GM12878 (cell line): ENCODE data around the gene IRF2. TPM values are rescaled to one million over a fixed set of nuclear protein-coding genes. Genes with fewer than 3 reads are reported as not detected.

Experiments
- ATAC-seq: fragments of 200-7000 bp; cut with Tn5 transposase; 3 replicates; pipeline ENCODE4 v1.9.1; 2020; ENCODE audit warnings: mild to moderate bottlenecking, moderate library complexity
- BruUV-seq: library from RNA; stranded (reverse); fragments of 400-500 nt; replicated peaks from 2 replicates; lab custom pipeline; 2021; lab: Mats Ljungman, UMichigan
- CTCF ChIA-PET: fragments of 300-600 bp; sonication (Branson Sonifier 250); formaldehyde crosslinking; extraction: SDS; loops from one replicate; lab custom pipeline; 2021; ENCODE audit warnings: inconsistent platforms; lab: Yijun Ruan, JAX
- POLR2A ChIA-PET: fragments of 350-600 bp; formaldehyde crosslinking; extraction: SDS; loops from one replicate; lab custom pipeline; 2021; ENCODE audit warnings: inconsistent platforms; lab: Charles Lee
- RAD21 ChIA-PET: fragments of 300-600 bp; sonication (Branson Sonifier 250); formaldehyde crosslinking; loops from one replicate; lab custom pipeline; 2023; ENCODE audit warnings: antibody characterized with exemption; ENCODE audit not compliant: unreplicated experiment; lab: Charles Lee
- SMC1A ChIA-PET: fragments of 300-600 bp; sonication (Branson Sonifier 250); formaldehyde crosslinking; loops from one replicate; lab custom pipeline; 2023; ENCODE audit not compliant: unreplicated experiment, uncharacterized antibody; lab: Charles Lee
- DNase-seq: peaks from one replicate; pipeline ENCODE4 v3.0.0-alpha.2; 2011; ENCODE audit warnings: low read depth, low spot score
- FAIRE-seq: peaks from 3 replicates; lab custom pipeline; 2011; peaks lifted over from hg19 to GRCh38; lab: Jason Lieb, UNC
- H2AFZ ChIP-seq: 2 replicates; pipeline ENCODE4 v1.6.0; 2011; ENCODE audit warnings: low read depth, low read length, control low read depth; ENCODE audit not compliant: control insufficient read depth
- H3K27ac ChIP-seq: 2 replicates; pipeline ENCODE4 v1.5.1; 2011; ENCODE audit warnings: control low read depth; ENCODE audit not compliant: control insufficient read depth, insufficient read depth
- H3K27me3 ChIP-seq, 2 experiments: replicated peaks in 1 of 2; 2 replicates each; pipeline versions ENCODE4 v1.6.0 to v1.6.1; 2011; ENCODE audit warnings: low read length in 1 of 2; ENCODE audit not compliant: control insufficient read depth in 2 of 2, insufficient read depth in 2 of 2
- H3K36me3 ChIP-seq, 2 experiments: 2 replicates each; pipeline ENCODE4 v1.5.1; 2011; ENCODE audit warnings: low read length in 1 of 2; ENCODE audit not compliant: control insufficient read depth in 2 of 2, insufficient read depth in 2 of 2
- H3K4me1 ChIP-seq: 2 replicates; pipeline ENCODE4 v1.6.1; 2011; ENCODE audit warnings: mild to moderate bottlenecking, low read length, moderate library complexity, mixed read lengths; ENCODE audit not compliant: control insufficient read depth, insufficient read depth
- H3K4me2 ChIP-seq: 2 replicates; pipeline ENCODE4 v1.6.0; 2011; ENCODE audit warnings: control low read depth; ENCODE audit not compliant: control insufficient read depth, insufficient read depth
- H3K4me3 ChIP-seq: fragments of 200-600 bp; sonication (generic); 2 replicates; pipeline ENCODE4 v1.5.1; 2016
- H3K79me2 ChIP-seq: 2 replicates; pipeline ENCODE4 v1.6.0; 2011; ENCODE audit warnings: low read length; ENCODE audit not compliant: control insufficient read depth, insufficient read depth
- H3K9ac ChIP-seq: 2 replicates; pipeline ENCODE4 v1.8.0; 2011; ENCODE audit warnings: low read length, control low read depth, mixed read lengths; ENCODE audit not compliant: control insufficient read depth, insufficient read depth
- H3K9me3 ChIP-seq: replicated peaks from 3 replicates; pipeline ENCODE4 v1.5.1; 2011; ENCODE audit warnings: mild to moderate bottlenecking, low read length; ENCODE audit not compliant: control insufficient read depth, insufficient read depth
- H4K20me1 ChIP-seq: 2 replicates; pipeline ENCODE4 v1.6.0; 2011; ENCODE audit not compliant: control insufficient read depth, insufficient read depth
- BMI1 ChIP-seq: fragments of 450-650 bp; IDR thresholded peaks from 2 replicates; pipeline ENCODE4 v1.6.1; 2016; ENCODE audit warnings: mild to moderate bottlenecking, moderate library complexity, borderline replicate concordance
- CHD1 ChIP-seq: IDR thresholded peaks from 2 replicates; pipeline ENCODE4 v1.6.1; 2012; ENCODE audit warnings: low read depth, low read length, improper control_type of control experiment
- NFYA ChIP-seq: IDR thresholded peaks from 2 replicates; pipeline ENCODE4 v1.6.1; 2011; ENCODE audit warnings: low read depth, mild to moderate bottlenecking, low read length, improper control_type of control experiment, borderline replicate concordance
- SIN3A ChIP-seq: IDR thresholded peaks from 2 replicates; pipeline ENCODE4 v1.6.1; 2012; ENCODE audit warnings: low read depth, low read length, improper control_type of control experiment
- TAF1 ChIP-seq: IDR thresholded peaks from 2 replicates; pipeline ENCODE4 v1.6.1; 2011; ENCODE audit warnings: mild to moderate bottlenecking, low read depth, low read length, borderline replicate concordance
- TBL1XR1 ChIP-seq: IDR thresholded peaks from 2 replicates; pipeline ENCODE4 v1.6.1; 2012; ENCODE audit warnings: low read depth, low read length, improper control_type of control experiment
- WRNIP1 ChIP-seq: IDR thresholded peaks from 2 replicates; pipeline ENCODE4 v1.6.1; 2011; ENCODE audit warnings: low read depth, low read length, improper control_type of control experiment, borderline replicate concordance
- YY1 ChIP-seq: IDR thresholded peaks from 2 replicates; pipeline ENCODE4 v1.6.1; 2011; ENCODE audit warnings: low read depth, mild to moderate bottlenecking, low read length
- WGBS: methylation state at CpG from one replicate; pipeline ENCODE4 v1.1.6; 2016; ENCODE audit warnings: low lambda C conversion rate; ENCODE audit not compliant: insufficient replicate concordance, insufficient coverage; ENCODE audit errors: missing lambda C conversion rate; 5-methylcytosine and 5-hydroxymethylcytosine counted together
- in situ Hi-C: fragments of 300-500 bp; cut with MboI; formaldehyde crosslinking; loops from 9 replicates; pipeline ENCODE4 v1.14.3; 2018; ENCODE audit warnings: mixed read lengths
- intact Hi-C: fragments of 100-400 bp; cut with micrococcal nuclease; formaldehyde crosslinking; loops from one replicate; pipeline ENCODE4 v1.14.2; 2022; ENCODE audit not compliant: unreplicated experiment
- polyA plus RNA-seq, 11 experiments: library from polyadenylated mRNA; depleted of rRNA in 4 of 11; unstranded in 6 of 11; stranded (reverse) in 5 of 11; fragments of >200 nt; fragmentation: Nextera tagmentation in 4 of 11; fragmentation: Illumina TruSeq in 1 of 11; extraction: Ambion mirVana in 4 of 11; extraction: Trizol in 1 of 11; gene quantifications; 1 replicate in 1 of 11; 2 replicates in 10 of 11; pipeline versions ENCODE4 v1.2.1 to v1.2.3, GENCODE V29; 2011 to 2016; ENCODE audit warnings: inconsistent platforms in 2 of 11, missing spikeins in 2 of 11, low read depth in 1 of 11
- total RNA-seq, 4 experiments: library from RNA; depleted of rRNA in 3 of 4; stranded (reverse); fragments of >200 nt in 3 of 4; fragmentation: Illumina TruSeq in 1 of 4; extraction: Trizol in 1 of 4; gene quantifications; 2 replicates each; pipeline versions ENCODE4 v1.2.1 to v1.2.3, GENCODE V29; 2013 to 2021

IRF2 gene
- total and polyA plus RNA-seq, 10 of the 15 experiments (the other 5 are each of a cell fraction or from before 2014, with no cell fraction given): 45.1 to 99.3 (median 58.9) TPM

DNA sequence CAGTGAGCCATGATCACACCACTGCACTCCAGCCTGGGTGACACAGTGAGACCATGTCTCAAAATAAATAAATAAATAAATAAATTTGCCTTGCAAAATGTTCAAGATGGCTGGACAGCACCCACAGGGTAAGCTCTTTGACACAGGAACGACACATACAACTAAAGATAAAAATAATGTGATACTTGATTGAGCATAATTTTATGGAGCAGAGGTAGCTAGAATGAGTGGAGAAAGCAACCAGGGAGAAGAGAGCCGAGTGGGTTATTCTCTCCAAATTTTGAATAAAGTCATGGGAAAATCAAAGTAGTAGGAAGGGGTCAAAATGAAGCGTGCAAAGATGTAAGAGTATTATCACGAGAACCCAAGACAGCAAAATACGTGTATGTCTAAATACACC is 121.5 kb downstream of the IRF2 start:
- Histone ChIP-seq H4K20me1 (no peaks in the 10 kb centered on the region), H3K9ac (peak overlapping the region; percentile 97), H3K79me2 (peaks cover 64% of the 10 kb centered on the region), H3K27me3 (no peaks in the 10 kb centered on the region), H3K4me3 (peak overlapping the region; percentile 89), H3K36me3 (no peaks in the 10 kb centered on the region; a peak in 1 of 4 replicates), H3K9me3 (no peaks in the 10 kb centered on the region; the same call in 2 of the 3 replicates), H3K4me1 (peaks cover 35% of the 10 kb centered on the region), H3K4me2 (peak overlapping the region; percentile 94)
- WGBS: 17% methylated on average over 5 of the region's 5 CpGs
- SMC1A ChIA-PET: interaction anchor here (0.6 to 17.5 kb wide), 27 partner anchors 9 to 294 kb away, joined by 3 to 411 read pairs (median 11); partner anchors contain the start of gene IRF2
- POLR2A ChIA-PET: interaction anchor here (0.6 to 16.9 kb wide), 23 partner anchors 8 to 468 kb away, joined by 3 to 445 read pairs (median 7); partner anchors contain the start of gene IRF2
- intact Hi-C loops (loop anchor here (1.0 to 5.0 kb wide), 8 partner anchors 30 to 294 kb away; partner anchors contain the start of genes CASP3, IRF2 and PRIMPOL), in situ Hi-C loops (loop anchor here (5.0 kb wide), 1 partner anchor 184 kb away; no protein-coding TSS in a partner anchor)
- no peak for FAIRE-seq
- ATAC-seq: peak; percentile 3
- RAD21 ChIA-PET: interaction anchor here (1.1 to 14.9 kb wide), 18 partner anchors 9 to 392 kb away, joined by 3 to 419 read pairs (median 27); partner anchors contain the start of gene IRF2
- BruUV-seq: TSS peak; percentile 75
- DNase-seq: peak; percentile 23
- CTCF ChIA-PET: interaction anchor here (0.9 to 13.5 kb wide), 14 partner anchors 16 to 186 kb away, joined by 3 to 166 read pairs (median 11); partner anchors contain the start of gene IRF2
- no peak for TF ChIP-seq WRNIP1
- peak; percentile 60 for TF ChIP-seq BMI1
- peak; percentile 48; the same call in 1 of the 2 replicates for TF ChIP-seq YY1
- TF ChIP-seq CHD1: peak; percentile 60; the same call in 1 of the 2 replicates
- 0 out of 2 replicates have a peak, but pooled peaks have one; percentile 16 for TF ChIP-seq TAF1
- TF ChIP-seq TBL1XR1: 0 out of 2 replicates have a peak, but pooled peaks have one; percentile 15
- 0 out of 2 replicates have a peak, but pooled peaks have one; percentile 6 for TF ChIP-seq SIN3A
- no peak for TF ChIP-seq NFYA
- TF ChIP-seq, all 136 proteins: peak for 6
- peak overlapping the region; percentile 99 for H3K27ac ChIP-seq
- no peak overlapping the region for H2AFZ ChIP-seq
